CD4-positive, alpha-beta memory T cell (primary cell): Measurements from ENCODE around the gene MMRN2. TPM values are rescaled to one million over a fixed set of nuclear protein-coding genes. Genes with fewer than 3 reads are reported as not detected.

Source experiments
- polyA plus RNA-seq, 2 donors: library from polyadenylated mRNA; unstranded; fragments of 300-500 nt; fragmentation: Illumina TruSeq; gene quantifications; one replicate each; pipeline ENCODE4 v1.2.3, GENCODE V29; 2021
- total RNA-seq, 2 experiments: library from RNA; stranded (reverse); gene quantifications; one replicate each; pipeline ENCODE4 v1.2.3, GENCODE V29; 2021

The MMRN2 gene
- total and polyA plus RNA-seq, 4 experiments from 2014 or later, result 0.15 to 0.20 TPM; not detected in 2

Other genes starting within 250 kb of the MMRN2 start
- gene BMPR1A, start 201.0 kb downstream of the MMRN2 start, total RNA-seq, result 10 to 100 TPM; 15.5 to 21.0 TPM
- gene BMPR1A, start 201.0 kb downstream of the MMRN2 start, polyA plus RNA-seq, result 1 to 10 TPM; 4.7 to 5.2 TPM
- not detected for gene SNCG, start 984 bp upstream of the MMRN2 start, total RNA-seq
- gene SNCG, start 984 bp upstream of the MMRN2 start, polyA plus RNA-seq, result not detected
- gene ADIRF, start 10.9 kb upstream of the MMRN2 start, total RNA-seq, result not detected
- under 1 TPM; 0.34 to 0.87 TPM for gene ADIRF, start 10.9 kb upstream of the MMRN2 start, polyA plus RNA-seq
- not detected for gene FAM25A, start 62.7 kb upstream of the MMRN2 start, total RNA-seq
- gene FAM25A, start 62.7 kb upstream of the MMRN2 start, polyA plus RNA-seq, result not detected
- 10 to 100 TPM; 75.8 to 83.8 TPM for gene GLUD1, start 137.2 kb upstream of the MMRN2 start, total RNA-seq
- gene GLUD1, start 137.2 kb upstream of the MMRN2 start, polyA plus RNA-seq, result 100 to 1,000 TPM; 125 to 158 TPM
- gene SHLD2, start 137.6 kb upstream of the MMRN2 start, total RNA-seq, result 10 to 100 TPM; 24.0 to 26.5 TPM
- 10 to 100 TPM; 20.7 to 25.8 TPM for gene SHLD2, start 137.6 kb upstream of the MMRN2 start, polyA plus RNA-seq